Esophagus squamous epithelium (tissue), 5 donors: ENCODE results near the gene TCOF1. TPM values are rescaled to one million over a fixed set of nuclear protein-coding genes. Genes with fewer than 3 reads are reported as not detected.

Source experiments
- DNase-seq: peaks from one replicate; lab custom pipeline; 2025; lab: John Stamatoyannopoulos, UW
- H3K27ac ChIP-seq, 4 donors: fragments of 200-600 bp; sonication (generic); one replicate each; pipeline ENCODE4 v1.5.1; 2016 to 2019; ENCODE audit warnings: mild to moderate bottlenecking in 1 of 4
- H3K27me3 ChIP-seq, 4 donors: fragments of 200-600 bp; sonication (generic); 1 replicate in 3 of 4; 2 replicates in 1 of 4; pipeline versions ENCODE4 v1.5.1 to v1.6.0; 2017 to 2021; ENCODE audit warnings: antibody characterized with exemption in 1 of 4
- H3K36me3 ChIP-seq, 3 donors: fragments of 200-600 bp; sonication (generic); one replicate each; pipeline ENCODE4 v1.5.1; 2016 to 2019
- H3K4me1 ChIP-seq, 3 donors: fragments of 200-600 bp; sonication (generic); one replicate each; pipeline ENCODE4 v1.5.1; 2017 to 2019
- H3K4me3 ChIP-seq, 4 donors: fragments of 200-600 bp; sonication (generic); 1 replicate in 3 of 4; 2 replicates in 1 of 4; pipeline ENCODE4 v1.5.1; 2016 to 2019; ENCODE audit warnings: mild to moderate bottlenecking in 2 of 4, moderate library complexity in 1 of 4
- H3K9me3 ChIP-seq, 3 donors: fragments of 200-600 bp; sonication (generic); one replicate each; pipeline ENCODE4 v1.5.1; 2016 to 2019
- POLR2A ChIP-seq, 4 donors: fragments of 450-650 bp; IDR thresholded peaks; one replicate each; pipeline ENCODE4 v1.6.1; 2017; ENCODE audit warnings: antibody characterized with exemption in 4 of 4, mild to moderate bottlenecking in 4 of 4, moderate library complexity in 3 of 4
- WGBS, 2 donors: methylation state at CpG; one replicate each; pipeline ENCODE4 v1.1.5; 2018; 5-methylcytosine and 5-hydroxymethylcytosine counted together
- intact Hi-C: fragments of 100-400 bp; cut with DNase I; formaldehyde crosslinking; loops from one replicate; pipeline ENCODE4 v1.15.0; 2022
- total RNA-seq, 4 donors: library from RNA; depleted of rRNA; stranded (reverse); fragments of >200 nt; gene quantifications; one replicate each; pipeline ENCODE4 v1.1.0, GENCODE V29; 2016
- TF ChIP-seq, protein P1 (sequence below), 6 experiments: fragments of 450-650 bp in 4 of 6; fragments of 200-600 bp in 2 of 6; sonication (generic) in 2 of 6; IDR thresholded peaks; one replicate each; pipeline ENCODE4 v1.5.1; 2016 to 2019; ENCODE audit warnings: antibody characterized with exemption in 6 of 6, mild to moderate bottlenecking in 4 of 6, moderate library complexity in 4 of 6
- donor health status: DM: yes; HTN: yes; CAD: no.

The TCOF1 gene
- total RNA-seq, 4 donors from 2014 or later, result 18.2 to 41.4 (median 24.8) TPM

DNA sequence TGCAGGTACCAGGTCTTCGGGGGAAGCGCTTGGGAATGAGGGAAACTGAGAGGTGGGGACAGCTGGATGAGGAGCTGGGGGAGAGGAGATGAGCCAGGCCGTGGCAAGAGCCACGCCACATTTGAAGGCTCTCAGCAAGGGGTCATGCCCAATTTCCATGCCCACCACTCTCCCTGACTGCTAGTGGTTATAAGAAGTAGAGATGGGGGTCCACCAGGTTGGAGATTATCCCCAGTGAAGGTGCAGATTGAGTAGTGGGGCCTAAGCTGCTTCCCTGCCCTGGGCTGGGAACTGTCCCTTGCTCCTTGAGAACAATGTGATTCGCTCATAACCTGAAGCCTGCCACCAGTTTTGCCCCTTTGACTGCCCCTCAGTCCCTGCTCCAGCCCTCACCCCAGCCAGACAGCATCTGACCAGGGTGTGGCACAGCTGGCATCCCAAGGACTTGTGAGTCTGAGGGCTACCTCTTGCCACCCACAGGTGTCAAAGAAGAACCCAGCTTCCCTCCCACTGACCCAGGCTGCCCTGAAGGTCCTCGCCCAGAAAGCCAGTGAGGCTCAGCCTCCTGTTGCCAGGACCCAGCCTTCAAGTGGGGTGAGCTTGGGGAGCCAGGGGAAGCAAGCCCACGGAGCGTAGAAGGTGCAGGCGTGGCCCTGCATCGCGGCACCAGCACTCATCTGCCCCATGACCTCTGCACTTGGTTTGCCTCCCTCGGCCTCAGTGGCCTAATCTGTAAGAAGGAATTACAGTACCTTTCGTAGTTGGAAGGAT, 33.8 kb downstream of the TCOF1 start:
- TF ChIP-seq, protein P1, sequence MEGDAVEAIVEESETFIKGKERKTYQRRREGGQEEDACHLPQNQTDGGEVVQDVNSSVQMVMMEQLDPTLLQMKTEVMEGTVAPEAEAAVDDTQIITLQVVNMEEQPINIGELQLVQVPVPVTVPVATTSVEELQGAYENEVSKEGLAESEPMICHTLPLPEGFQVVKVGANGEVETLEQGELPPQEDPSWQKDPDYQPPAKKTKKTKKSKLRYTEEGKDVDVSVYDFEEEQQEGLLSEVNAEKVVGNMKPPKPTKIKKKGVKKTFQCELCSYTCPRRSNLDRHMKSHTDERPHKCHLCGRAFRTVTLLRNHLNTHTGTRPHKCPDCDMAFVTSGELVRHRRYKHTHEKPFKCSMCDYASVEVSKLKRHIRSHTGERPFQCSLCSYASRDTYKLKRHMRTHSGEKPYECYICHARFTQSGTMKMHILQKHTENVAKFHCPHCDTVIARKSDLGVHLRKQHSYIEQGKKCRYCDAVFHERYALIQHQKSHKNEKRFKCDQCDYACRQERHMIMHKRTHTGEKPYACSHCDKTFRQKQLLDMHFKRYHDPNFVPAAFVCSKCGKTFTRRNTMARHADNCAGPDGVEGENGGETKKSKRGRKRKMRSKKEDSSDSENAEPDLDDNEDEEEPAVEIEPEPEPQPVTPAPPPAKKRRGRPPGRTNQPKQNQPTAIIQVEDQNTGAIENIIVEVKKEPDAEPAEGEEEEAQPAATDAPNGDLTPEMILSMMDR (IDR thresholded peaks at IDR 0.05), result no peak
- TF ChIP-seq POLR2A (IDR thresholded peaks at IDR 0.05), result no peak
- Histone ChIP-seq H3K36me3 (peaks cover 27 to 100% (median 48%) of the 10 kb centered on the region in 3 donors), H3K4me3 (no peak overlapping the region), H3K4me1 (no peaks in the 10 kb centered on the region), H3K9me3 (no peaks in the 10 kb centered on the region), H3K27ac (no peak overlapping the region), H3K27me3 (no peaks in the 10 kb centered on the region)
- intact Hi-C loops, result no loop called here
- WGBS, 2 donors, result 92 to 98% methylated on average over 7 to 10 of the region's 13 CpGs
- no peak for DNase-seq

DNA sequence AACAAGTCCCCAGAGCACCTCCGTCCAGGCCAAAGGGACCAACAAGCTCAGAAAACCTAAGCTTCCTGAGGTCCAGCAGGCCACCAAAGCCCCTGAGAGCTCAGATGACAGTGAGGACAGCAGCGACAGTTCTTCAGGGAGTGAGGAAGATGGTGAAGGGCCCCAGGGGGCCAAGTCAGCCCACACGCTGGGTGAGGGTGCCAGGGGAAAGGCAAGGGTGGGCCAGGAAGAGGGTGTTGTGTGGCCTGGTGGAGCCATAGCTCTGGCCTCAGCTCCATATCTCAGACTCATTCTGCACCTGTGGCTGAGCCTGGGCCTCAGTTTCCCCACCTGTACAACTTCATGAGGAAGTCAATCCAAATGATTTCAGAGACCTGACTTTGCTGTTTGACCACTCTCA, 34.5 kb downstream of the TCOF1 start:
- Histone ChIP-seq H3K27ac (no peak overlapping the region), H3K9me3 (no peaks in the 10 kb centered on the region), H3K4me1 (no peaks in the 10 kb centered on the region), H3K36me3 (peaks cover 31 to 100% (median 48%) of the 10 kb centered on the region in 3 donors), H3K4me3 (no peak overlapping the region), H3K27me3 (no peaks in the 10 kb centered on the region)
- no peak for DNase-seq
- TF ChIP-seq, protein P1 (IDR thresholded peaks at IDR 0.05), result no peak
- TF ChIP-seq POLR2A (IDR thresholded peaks at IDR 0.05), result no peak
- WGBS, 2 donors, result 100% methylated on average over 1 of the region's 3 CpGs; no CpG with 5 or more reads in 1 of the 2 donors
- intact Hi-C loops, result no loop called here

DNA sequence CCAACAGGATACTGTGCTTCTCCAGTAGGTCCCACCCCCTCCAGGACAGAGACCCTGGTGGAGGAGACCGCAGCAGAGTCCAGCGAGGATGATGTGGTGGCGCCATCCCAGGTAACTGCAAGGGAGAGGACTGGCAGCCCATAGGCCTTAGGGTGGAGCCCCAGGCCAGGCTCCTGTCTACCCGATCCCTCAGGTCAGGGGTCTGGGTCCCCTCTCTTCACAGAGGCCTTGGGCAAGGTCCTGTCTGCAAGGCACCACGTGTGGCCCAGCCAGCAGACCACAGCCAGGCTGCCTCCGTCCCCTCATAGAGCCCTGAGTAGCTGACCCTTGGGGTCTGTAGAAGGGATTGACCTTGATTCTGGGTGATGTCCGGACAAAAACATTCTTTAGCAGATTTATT, 35.2 kb downstream of the TCOF1 start:
- H3K27ac ChIP-seq, result no peak overlapping the region
- H3K27me3 ChIP-seq, result no peaks in the 10 kb centered on the region
- H3K4me3 ChIP-seq, result no peak overlapping the region
- no peaks in the 10 kb centered on the region for H3K4me1 ChIP-seq
- TF ChIP-seq, protein P1 (IDR thresholded peaks at IDR 0.05), result no peak
- no peak for TF ChIP-seq POLR2A (IDR thresholded peaks at IDR 0.05)
- H3K36me3 ChIP-seq, result peaks cover 24 to 100% (median 48%) of the 10 kb centered on the region in 3 donors
- intact Hi-C loops, result no loop called here
- no peaks in the 10 kb centered on the region for H3K9me3 ChIP-seq
- 92% methylated on average over 4 of the region's 7 CpGs; no CpG with 5 or more reads in 1 of the 2 donors for WGBS, 2 donors
- no peak for DNase-seq

DNA sequence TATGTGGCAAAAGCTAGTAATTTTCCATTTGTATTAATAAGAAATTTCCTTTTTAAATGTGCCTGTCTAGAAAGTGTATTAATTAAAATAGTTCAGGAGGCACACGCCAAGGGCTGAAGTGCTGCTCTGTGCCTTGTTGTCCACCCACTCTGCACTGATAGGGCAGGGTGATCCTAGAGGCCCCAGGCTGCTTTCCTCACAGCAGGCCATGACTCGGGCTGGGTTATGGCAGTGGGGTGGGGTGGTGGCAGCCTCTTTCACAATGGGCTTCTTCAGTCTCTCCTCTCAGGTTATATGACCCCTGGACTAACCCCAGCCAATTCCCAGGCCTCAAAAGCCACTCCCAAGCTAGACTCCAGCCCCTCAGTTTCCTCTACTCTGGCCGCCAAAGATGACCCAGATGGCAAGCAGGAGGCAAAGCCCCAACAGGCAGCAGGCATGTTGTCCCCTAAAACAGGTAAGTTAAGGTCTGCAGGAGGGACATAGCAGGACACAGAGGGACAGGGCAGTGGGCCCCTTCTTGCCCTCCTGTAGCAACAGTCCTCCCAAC, 35.7 kb downstream of the TCOF1 start:
- TF ChIP-seq, protein P1 (IDR thresholded peaks at IDR 0.05), result no peak
- TF ChIP-seq POLR2A (IDR thresholded peaks at IDR 0.05), result no peak
- Histone ChIP-seq H3K36me3 (peaks cover 20 to 100% (median 44%) of the 10 kb centered on the region in 3 donors), H3K4me1 (no peaks in the 10 kb centered on the region), H3K27me3 (no peaks in the 10 kb centered on the region), H3K9me3 (no peaks in the 10 kb centered on the region), H3K27ac (no peak overlapping the region), H3K4me3 (no peak overlapping the region)
- intact Hi-C loops, result no loop called here
- 88 to 89% methylated on average over 1 to 2 of the region's 3 CpGs for WGBS, 2 donors
- no peak for DNase-seq

DNA sequence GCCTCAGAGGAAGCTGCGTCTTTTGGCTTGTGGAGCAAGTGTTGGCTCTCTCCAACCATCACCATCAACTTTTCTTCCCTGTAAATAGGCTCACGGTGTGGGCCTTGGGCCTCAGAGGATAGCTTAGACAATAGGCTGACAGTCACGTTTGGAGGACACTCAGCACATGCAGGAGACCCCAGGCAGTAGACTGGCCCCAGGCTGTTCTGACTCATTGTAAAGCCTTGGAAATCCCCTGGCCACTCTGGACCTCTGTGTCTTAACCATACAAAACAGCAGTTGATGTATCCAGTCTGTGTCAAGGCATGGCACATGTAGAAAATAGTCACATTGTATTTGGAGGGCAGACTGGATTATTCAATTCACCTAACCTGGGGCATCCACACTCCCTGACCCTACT, 36.6 kb downstream of the TCOF1 start:
- H3K4me3 ChIP-seq, result no peak overlapping the region
- H3K4me1 ChIP-seq, result no peaks in the 10 kb centered on the region
- 30% methylated on average over 2 to 3 of the region's 3 CpGs for WGBS, 2 donors
- no peaks in the 10 kb centered on the region for H3K27me3 ChIP-seq
- intact Hi-C loops, result no loop called here
- no peak overlapping the region for H3K27ac ChIP-seq
- peaks cover 18 to 100% (median 42%) of the 10 kb centered on the region in 3 donors for H3K36me3 ChIP-seq
- H3K9me3 ChIP-seq, result no peaks in the 10 kb centered on the region
- no peak for DNase-seq
- no peak for TF ChIP-seq POLR2A (IDR thresholded peaks at IDR 0.05)
- TF ChIP-seq, protein P1 (IDR thresholded peaks at IDR 0.05), result no peak
